Midbrain (tissue), 1 donor: ENCODE measurements around the gene TEPSIN.

Experiments used
- DNase-seq: peaks from one replicate; lab custom pipeline; 2025; lab: John Stamatoyannopoulos, UW

The TEPSIN gene

GRCh38 chr17:81197831-81198490 lies 40.9 kb downstream of the TEPSIN start:
- DNase-seq: no peak

- no peak for DNase-seq
These were observed 41.5 kb downstream of the TEPSIN start for GRCh38 chr17:81197409-81197795.

DNA sequence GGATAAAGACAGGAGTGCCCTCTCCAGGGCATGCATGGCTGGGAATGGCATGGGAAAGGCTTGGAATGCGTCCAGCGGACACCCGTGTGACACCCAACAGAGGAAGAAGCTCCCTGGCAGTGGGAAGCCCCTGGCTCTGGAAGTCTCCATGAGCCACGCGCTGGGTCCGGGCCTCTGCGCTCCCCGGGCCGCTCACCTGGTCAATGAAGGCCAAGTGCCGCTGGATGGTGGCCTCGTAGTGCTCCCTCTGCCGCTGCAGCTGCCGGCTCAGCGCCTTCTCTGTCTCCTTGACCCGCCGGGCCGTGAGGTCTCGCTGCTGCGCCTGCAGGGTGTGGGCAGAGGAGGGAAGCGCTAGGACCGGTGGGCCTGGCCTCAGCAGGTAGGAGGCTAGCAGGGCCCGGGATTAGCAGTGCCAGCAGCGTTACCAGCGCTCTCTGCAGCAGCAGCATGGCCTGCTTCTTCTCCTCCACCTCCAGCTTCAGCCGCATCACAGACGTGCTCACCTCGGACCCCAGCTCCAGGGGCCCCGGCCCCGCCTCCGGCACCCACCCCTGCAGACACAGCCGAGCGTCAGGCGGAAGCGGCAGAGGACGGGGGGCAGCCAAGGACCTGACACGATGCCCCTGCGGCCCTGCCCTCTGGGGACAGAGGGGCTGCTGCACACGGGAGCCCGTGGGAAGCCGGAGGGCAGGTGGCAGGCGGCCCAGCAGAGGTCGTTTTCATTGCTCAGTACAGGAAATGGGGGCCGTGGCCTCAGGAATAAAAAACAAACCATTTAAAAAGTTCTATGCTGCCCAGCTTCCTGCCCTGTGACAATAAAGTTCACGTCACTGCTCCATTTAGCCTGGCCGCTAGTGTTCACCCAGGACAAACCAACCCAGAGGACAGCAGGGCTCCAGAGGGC lies 42.1 kb downstream of the TEPSIN start:
- DNase-seq: no peak

- DNase-seq: no peak
These were observed 42.8 kb downstream of the TEPSIN start for GRCh38 chr17:81195941-81196495.

GRCh38 chr17:81194941-81195901 lies 43.6 kb downstream of the TEPSIN start:
- no peak for DNase-seq

DNA sequence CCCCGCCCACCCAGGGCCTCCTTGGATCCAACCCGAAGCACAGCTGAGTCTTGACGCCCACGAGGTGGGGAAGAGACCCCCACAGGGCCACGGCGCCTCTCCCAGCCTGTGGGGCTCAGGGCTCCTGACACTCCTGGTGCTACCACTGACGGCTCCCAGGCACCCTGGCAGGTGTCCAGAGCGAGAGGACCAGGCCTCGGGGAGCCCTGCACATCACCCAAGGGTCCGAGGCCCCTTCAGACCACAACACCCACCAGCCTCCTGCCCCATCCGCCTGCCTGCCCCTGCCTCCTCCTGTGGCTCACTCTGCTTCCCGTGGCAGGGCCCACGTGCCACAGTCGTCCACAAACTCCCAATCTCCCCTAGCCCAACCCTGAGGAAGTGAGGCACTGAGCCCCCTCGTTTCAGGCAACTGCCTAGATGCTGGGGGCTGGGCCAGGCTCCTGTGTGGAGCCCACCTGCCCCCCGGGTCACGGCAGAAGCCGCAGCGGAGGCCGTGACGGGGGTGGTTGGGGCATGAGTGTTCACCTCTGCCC lies 44.6 kb downstream of the TEPSIN start:
- no peak for DNase-seq

- DNase-seq: no peak
These were observed 45.2 kb downstream of the TEPSIN start for GRCh38 chr17:81193470-81194224.

DNA sequence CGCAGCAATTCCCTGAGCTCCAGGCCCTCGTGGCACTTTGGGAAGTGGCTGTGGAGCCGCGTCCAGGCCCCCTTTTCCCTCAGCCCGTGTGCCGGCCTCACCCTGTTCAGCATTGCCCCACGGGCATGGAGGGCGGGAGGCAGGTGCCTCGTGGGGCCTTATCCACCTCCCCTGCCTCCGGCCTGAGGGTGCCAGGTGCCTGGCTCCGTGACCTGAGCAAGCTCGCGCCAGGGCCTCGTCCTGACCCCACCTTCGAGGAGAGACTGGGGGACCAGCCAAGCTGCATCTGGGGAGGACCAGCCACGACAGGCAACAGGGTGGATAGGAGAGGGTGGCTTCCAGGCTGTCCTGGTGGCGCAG lies 45.8 kb downstream of the TEPSIN start:
- no peak for DNase-seq

- no peak for DNase-seq
These were observed 46.3 kb downstream of the TEPSIN start for GRCh38 chr17:81192386-81193050.

- no peak for DNase-seq
These were observed 47.2 kb downstream of the TEPSIN start for GRCh38 chr17:81191646-81192045.

- DNase-seq: no peak
These were observed 47.7 kb downstream of the TEPSIN start for GRCh38 chr17:81191116-81191515.

DNA sequence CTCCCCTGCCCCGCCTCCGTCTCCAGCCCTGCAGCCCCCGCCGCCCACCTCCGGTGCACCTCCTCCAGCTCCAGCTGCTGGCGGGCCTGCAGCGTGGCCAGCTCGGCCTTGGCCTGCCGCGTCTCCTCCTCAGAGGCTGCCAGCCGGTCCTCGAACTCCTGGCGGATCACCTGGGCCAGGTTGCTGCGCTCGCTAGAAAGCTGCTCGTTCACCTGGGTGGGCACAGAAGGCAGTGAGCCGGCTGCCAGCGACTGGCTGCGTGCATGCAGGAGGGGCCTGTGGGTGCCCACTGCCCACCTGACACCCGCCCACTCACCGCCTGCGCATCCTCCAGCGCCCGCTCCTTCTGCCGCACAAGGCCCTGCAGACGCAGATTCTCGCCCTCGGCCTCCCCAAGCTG lies 48.3 kb downstream of the TEPSIN start:
- DNase-seq: no peak

GRCh38 chr17:81189670-81190530 lies 49.0 kb downstream of the TEPSIN start:
- peak; percentile 6 for DNase-seq

- DNase-seq: no peak
These were observed 49.8 kb downstream of the TEPSIN start for GRCh38 chr17:81189016-81189415.

DNA sequence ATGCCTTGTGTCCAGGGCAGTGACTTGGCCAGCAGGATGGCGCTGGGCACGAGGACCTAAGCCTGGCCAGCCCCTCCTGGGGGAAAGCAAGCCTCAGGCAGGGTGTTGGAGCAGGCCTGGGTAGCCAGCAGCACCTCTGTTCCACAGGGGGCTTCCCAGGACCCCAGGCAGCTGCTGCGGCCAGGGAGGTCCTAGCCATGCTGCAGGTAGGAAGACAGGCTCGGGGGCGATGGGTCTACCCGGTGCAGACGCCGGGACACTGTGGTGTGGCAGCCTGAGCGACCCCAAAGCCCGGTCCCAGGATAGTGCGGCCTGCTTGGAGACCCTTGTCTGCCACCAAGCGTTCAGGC lies 50.4 kb downstream of the TEPSIN start:
- no peak for DNase-seq

DNA sequence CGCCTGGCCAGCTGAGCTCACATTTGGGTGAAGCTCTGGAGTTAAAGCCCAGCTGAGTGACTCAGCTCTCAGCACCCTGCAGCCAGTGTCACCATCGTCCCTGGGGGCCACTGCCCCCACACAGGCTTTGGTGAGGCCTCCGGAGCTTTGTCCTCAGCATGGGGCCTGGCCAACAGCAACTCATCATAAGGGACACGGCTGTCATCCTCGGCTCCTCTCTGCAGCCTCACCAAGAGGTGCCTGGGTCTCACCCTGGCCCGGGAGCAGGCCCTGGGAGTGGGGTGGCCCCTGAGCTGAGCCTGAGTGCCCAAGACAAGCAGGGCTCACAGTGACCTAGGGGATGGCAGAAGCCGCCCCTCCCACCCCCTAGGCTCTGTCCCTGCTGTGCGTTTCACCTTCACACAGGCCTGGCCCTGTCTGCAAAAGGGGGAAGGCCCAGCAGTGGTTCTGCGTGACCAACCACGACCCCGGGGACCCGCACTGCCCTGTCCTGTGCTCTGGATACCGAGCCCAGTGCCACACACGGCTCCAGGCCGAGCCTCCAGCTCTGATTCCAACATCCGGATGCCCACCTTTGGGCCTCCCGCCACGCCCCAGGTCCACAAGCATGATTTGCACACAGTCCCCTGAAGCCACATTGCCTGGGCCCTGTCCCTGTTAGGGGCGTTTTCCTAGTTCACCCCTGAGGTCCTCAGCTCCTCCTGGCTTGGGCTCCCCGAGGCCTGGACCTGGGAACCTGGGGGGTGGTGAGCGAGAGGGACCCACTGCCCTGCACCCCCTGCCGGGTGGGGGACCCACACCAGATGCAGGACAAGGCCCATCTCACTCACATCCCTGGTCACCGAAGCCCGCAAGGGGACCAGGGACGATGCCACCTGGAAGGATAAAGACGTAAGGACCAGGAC lies 51.0 kb downstream of the TEPSIN start:
- DNase-seq: no peak

GRCh38 chr17:81187120-81187519 lies 51.7 kb downstream of the TEPSIN start:
- no peak for DNase-seq

DNA sequence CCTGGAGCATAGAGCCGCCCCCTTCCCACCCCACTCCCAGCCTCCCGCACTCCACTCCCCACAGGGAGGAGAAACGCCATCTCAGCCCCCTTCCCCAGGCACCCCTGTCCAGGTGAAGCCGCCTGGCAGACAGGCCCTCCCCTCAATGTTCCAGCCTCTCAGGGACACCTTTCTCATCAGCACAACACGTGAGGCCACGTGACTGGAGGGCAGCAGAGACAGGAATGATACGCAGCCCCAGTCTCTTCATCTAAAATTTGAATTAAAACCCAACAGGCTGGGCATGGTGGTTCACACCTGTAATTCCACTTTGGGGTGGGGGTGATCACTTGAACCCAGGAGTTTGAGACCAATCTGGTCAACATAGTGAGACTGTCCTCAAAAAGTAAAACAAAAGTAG lies 52.7 kb downstream of the TEPSIN start:
- no peak for DNase-seq

GRCh38 chr17:81184555-81184954 lies 54.3 kb downstream of the TEPSIN start:
- DNase-seq: no peak
